ENCODE data around the gene INPP5A.

DNA sequence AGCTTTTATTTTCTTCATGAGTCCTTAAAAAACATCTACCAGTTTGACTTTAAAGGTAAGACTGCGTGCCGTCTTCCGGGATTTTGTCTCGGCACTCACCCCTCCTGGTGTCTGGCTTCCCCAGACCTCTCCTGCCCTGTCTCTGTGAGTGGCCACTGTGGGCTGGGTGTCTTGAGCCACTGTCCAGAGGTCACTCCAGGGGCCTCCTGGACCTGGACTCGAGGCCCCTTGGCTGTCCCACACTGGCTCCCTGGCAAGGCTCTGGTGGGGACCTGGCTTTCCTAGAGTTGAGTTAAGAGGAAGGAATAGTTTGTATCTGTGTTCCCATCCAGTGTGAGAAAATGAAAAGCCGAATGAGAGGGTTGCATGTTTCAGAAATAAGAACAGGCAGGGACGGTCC is 152.8 kb downstream of the INPP5A start:
- TF ChIP-seq, protein P1, sequence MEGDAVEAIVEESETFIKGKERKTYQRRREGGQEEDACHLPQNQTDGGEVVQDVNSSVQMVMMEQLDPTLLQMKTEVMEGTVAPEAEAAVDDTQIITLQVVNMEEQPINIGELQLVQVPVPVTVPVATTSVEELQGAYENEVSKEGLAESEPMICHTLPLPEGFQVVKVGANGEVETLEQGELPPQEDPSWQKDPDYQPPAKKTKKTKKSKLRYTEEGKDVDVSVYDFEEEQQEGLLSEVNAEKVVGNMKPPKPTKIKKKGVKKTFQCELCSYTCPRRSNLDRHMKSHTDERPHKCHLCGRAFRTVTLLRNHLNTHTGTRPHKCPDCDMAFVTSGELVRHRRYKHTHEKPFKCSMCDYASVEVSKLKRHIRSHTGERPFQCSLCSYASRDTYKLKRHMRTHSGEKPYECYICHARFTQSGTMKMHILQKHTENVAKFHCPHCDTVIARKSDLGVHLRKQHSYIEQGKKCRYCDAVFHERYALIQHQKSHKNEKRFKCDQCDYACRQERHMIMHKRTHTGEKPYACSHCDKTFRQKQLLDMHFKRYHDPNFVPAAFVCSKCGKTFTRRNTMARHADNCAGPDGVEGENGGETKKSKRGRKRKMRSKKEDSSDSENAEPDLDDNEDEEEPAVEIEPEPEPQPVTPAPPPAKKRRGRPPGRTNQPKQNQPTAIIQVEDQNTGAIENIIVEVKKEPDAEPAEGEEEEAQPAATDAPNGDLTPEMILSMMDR (IDR thresholded peaks at IDR 0.05; ENCODE audit: low read depth, low read length, poor library complexity, severe bottlenecking), result no peak
- no peak for TF ChIP-seq EZH2phosphoT487 (IDR thresholded peaks at IDR 0.05; ENCODE audit: borderline replicate concordance, low read length)

Measured in DOHH2 (cell line).